Type B pancreatic cell (in vitro differentiated cells): ENCODE measurements around the gene PDLIM5. TPM values are rescaled to one million over a fixed set of nuclear protein-coding genes. Genes with fewer than 3 reads are reported as not detected.

Source experiments
- DNase-seq: peaks from one replicate; pipeline ENCODE4 v3.0.0; 2021; ENCODE audit warnings: mixed read lengths; ENCODE audit not compliant: unreplicated experiment; ENCODE audit errors: extremely low spot score
- H3K27ac Mint-ChIP-seq: 2 replicates; pipeline ENCODE4 v1.8.0; 2021; ENCODE audit warnings: mild to moderate bottlenecking, mixed read lengths
- H3K27me3 Mint-ChIP-seq: 2 replicates; pipeline ENCODE4 v1.8.0; 2021; ENCODE audit warnings: mixed read lengths
- H3K36me3 Mint-ChIP-seq: 2 replicates; pipeline ENCODE4 v1.8.0; 2021; ENCODE audit warnings: mixed read lengths
- H3K4me1 Mint-ChIP-seq: one replicate; pipeline ENCODE4 v1.8.0; 2021; ENCODE audit warnings: mixed read lengths; ENCODE audit not compliant: unreplicated experiment
- H3K4me3 Mint-ChIP-seq: 2 replicates; pipeline ENCODE4 v1.8.0; 2021; ENCODE audit warnings: mild to moderate bottlenecking, mixed read lengths
- H3K9me3 Mint-ChIP-seq: 2 replicates; pipeline ENCODE4 v1.8.0; 2021; ENCODE audit warnings: mixed read lengths
- CTCF ChIP-seq: fragments of 200-600 bp; sonication (generic); conservative IDR thresholded peaks from 2 replicates; pipeline ENCODE4 v1.5.0; 2021; ENCODE audit warnings: antibody characterized with exemption, mild to moderate bottlenecking
- total RNA-seq: library from RNA; stranded (reverse); gene quantifications from 2 replicates; pipeline ENCODE4 v1.2.1, GENCODE V29; 2021; ENCODE audit warnings: low replicate concordance

Gene PDLIM5
- total RNA-seq, 1 donor from 2014 or later, result 76.7 TPM

- Mint-ChIP-seq H3K4me3 (no peak overlapping the region), H3K27me3 (peaks cover 31% of the 10 kb centered on the region), H3K4me1 (peaks cover 25% of the 10 kb centered on the region), H3K36me3 (no peaks in the 10 kb centered on the region), H3K27ac (no peak overlapping the region), H3K9me3 (no peaks in the 10 kb centered on the region)
- DNase-seq, result no peak
- TF ChIP-seq CTCF, result no peak
Measured at GRCh38 chr4:94408549-94409374, 43.0 kb upstream of the PDLIM5 start.

GRCh38 chr4:94409375-94409679 lies 42.4 kb upstream of the PDLIM5 start:
- peaks cover 32% of the 10 kb centered on the region for H3K27me3 Mint-ChIP-seq
- no peaks in the 10 kb centered on the region for H3K9me3 Mint-ChIP-seq
- no peaks in the 10 kb centered on the region for H3K36me3 Mint-ChIP-seq
- TF ChIP-seq CTCF, result no peak
- no peak overlapping the region for H3K27ac Mint-ChIP-seq
- no peak for DNase-seq
- no peak overlapping the region for H3K4me3 Mint-ChIP-seq
- H3K4me1 Mint-ChIP-seq, result peaks cover 25% of the 10 kb centered on the region

- Mint-ChIP-seq H3K27me3 (peaks cover 30% of the 10 kb centered on the region), H3K36me3 (no peaks in the 10 kb centered on the region), H3K27ac (no peak overlapping the region), H3K4me1 (peaks cover 25% of the 10 kb centered on the region), H3K9me3 (no peaks in the 10 kb centered on the region), H3K4me3 (no peak overlapping the region)
- DNase-seq, result no peak
- TF ChIP-seq CTCF, result no peak
Measured at GRCh38 chr4:94409962-94410361, 41.8 kb upstream of the PDLIM5 start.

GRCh38 chr4:94410678-94411206 lies 41.0 kb upstream of the PDLIM5 start:
- Mint-ChIP-seq H3K27ac (no peak overlapping the region), H3K4me3 (no peak overlapping the region)

GRCh38 chr4:94411296-94411695 lies 40.4 kb upstream of the PDLIM5 start:
- Mint-ChIP-seq H3K4me1 (peaks cover 25% of the 10 kb centered on the region), H3K36me3 (no peaks in the 10 kb centered on the region), H3K27me3 (peaks cover 24% of the 10 kb centered on the region), H3K9me3 (no peaks in the 10 kb centered on the region), H3K4me3 (no peak overlapping the region), H3K27ac (no peak overlapping the region)
- no peak for TF ChIP-seq CTCF
- DNase-seq, result no peak

More at GRCh38 chr4:94410678-94411206, 41.0 kb upstream of the PDLIM5 start:
- no peaks in the 10 kb centered on the region for H3K36me3 Mint-ChIP-seq
- TF ChIP-seq CTCF, result no peak
- H3K27me3 Mint-ChIP-seq, result peaks cover 26% of the 10 kb centered on the region
- H3K4me1 Mint-ChIP-seq, result peaks cover 25% of the 10 kb centered on the region
- DNase-seq, result no peak
- no peaks in the 10 kb centered on the region for H3K9me3 Mint-ChIP-seq
